Measurements from ENCODE around the gene OR4D11.

Gene OR4D11

GRCh38 chr11:59548309-59548656, 44.9 kb downstream of the OR4D11 start:
- DNase-seq (ENCODE audit: low read depth in 2 of 2), result no peak

GRCh38 chr11:59550368-59550841, 47.0 kb downstream of the OR4D11 start:
- DNase-seq (ENCODE audit: low read depth in 2 of 2), result peak; percentile 76 to 84

- peak; percentile 55 to 74 for DNase-seq (ENCODE audit: low read depth in 2 of 2)
Observed at GRCh38 chr11:59550842-59551658, 47.7 kb downstream of the OR4D11 start.

- no peak for DNase-seq (ENCODE audit: low read depth in 2 of 2)
Observed at GRCh38 chr11:59551659-59552521, 48.5 kb downstream of the OR4D11 start.

- DNase-seq (ENCODE audit: low read depth in 2 of 2), result no peak
Observed at GRCh38 chr11:59552844-59553243, 49.5 kb downstream of the OR4D11 start.

- DNase-seq (ENCODE audit: low read depth in 2 of 2), result no peak
Observed at GRCh38 chr11:59553323-59553722, 49.9 kb downstream of the OR4D11 start.

Measured in stimulated activated CD8-positive, alpha-beta memory T cell treated with anti-CD3 and anti-CD28 coated beads, Interleukin-2, amount 100 ng/mL, for 48 hours (primary cell).